Stimulated activated CD8-positive, alpha-beta memory T cell treated with anti-CD3 and anti-CD28 coated beads, Interleukin-12 subunit alpha, Interleukin-12 subunit beta, amount 100 ng/mL, for 1 hour (primary cell): ENCODE measurements around the gene ARF6.

Experiments used
- DNase-seq: peaks from one replicate; pipeline ENCODE4 v3.0.0-alpha.2; 2020; ENCODE audit warnings: low read depth

ARF6 gene

GRCh38 chr14:49942090-49942489, 49.2 kb downstream of the ARF6 start:
- no peak for DNase-seq

DNA sequence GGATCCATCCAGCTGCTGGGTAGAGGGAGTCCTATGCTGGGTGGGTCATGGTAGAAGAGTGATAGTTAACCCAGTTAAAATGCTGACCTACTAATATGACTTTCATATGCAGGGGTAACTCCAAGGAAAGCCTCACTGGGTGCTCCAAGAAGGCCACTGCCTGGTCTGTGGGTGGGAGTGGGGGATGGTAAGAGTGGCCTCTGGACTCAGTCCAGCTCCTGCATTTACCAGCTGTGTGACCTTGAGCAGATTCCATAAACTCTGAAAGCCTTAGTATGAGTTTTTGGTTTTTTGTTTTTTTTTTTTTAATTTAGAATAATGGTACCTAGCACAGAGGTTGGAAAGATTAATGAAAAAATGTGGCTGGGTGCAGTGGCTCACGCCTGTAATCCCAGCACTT, 51.6 kb downstream of the ARF6 start:
- no peak for DNase-seq

DNA sequence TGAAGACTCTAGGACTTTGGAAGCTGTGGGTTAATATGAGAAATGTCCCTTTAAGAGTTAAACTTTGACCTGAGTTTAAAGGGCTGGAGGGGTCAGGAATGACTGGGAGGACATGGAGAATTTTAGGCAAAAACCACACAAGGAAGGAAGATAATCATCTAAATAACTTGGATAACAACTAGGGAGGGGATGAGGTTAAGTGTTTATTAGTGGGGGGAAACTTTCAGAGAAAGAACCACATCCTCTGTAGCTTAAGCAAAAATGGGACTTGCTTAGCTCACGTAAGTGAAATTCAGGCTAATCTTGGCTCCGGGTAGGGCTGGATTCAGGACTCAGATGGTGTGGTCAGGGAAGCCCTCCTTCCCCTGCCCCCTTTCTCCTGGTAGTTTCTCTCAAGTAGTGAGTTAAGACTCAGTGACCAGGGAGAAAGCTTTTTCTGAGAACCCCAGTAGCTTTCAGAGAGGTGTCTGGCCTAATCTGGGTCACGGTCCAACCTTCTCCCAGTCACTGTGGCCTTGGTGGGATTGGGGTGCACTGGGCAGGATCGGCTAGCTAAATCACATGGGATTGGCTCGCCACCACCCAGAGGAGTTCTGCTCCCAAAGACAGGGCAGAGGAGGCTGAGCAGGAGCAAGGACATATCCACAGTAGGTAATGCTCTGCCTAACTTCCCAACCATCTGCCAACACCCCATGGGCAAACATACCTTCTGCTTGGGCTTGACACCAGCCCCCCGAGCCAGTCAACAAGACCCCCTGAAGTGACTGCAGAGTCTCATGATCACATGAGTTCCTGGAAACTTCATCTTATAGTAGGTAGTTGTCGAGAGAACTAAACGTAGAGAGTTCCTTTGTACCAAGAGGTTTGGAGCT, 52.8 kb downstream of the ARF6 start:
- no peak for DNase-seq
